ENCODE data around the gene COPRS.
"Not testable (repeated sequence)": the region's sequence is repeated elsewhere in the genome, so short reads cannot be mapped to it uniquely, and the experiment has no call there.

The COPRS gene

DNA sequence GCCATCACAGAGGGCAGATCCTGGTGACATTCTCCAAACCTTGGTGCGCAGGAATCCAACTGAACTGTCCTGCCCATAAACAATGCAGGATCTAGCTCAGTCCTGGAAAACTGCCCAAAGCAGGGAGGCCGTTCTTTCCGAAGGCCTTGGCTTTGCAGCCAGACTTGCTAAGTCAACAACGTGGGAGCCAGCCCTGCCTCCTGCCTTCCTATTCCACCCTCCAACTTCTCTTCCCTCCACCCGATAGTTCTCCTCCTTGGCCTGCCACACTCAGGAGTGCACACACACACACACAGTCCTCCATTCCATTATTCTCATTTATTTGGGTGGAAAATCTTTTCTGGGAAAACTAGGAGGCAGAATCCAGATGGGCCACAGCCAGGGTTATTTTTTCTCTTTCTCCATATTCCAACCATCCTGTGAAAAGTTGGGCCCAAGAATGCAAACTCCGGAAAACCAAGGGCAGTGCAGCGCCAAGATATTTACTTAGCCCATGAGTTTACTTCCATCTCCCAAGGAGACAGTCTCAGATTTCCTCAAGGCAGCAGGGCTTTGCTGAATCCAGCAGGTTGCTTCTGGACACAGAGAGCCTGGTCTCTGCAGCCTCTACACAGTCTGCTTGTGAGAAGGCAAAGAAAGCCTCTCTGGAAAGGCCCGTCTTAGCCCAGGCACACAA is 15.8 kb downstream of the COPRS start:
- DNase-seq: no peak

DNA sequence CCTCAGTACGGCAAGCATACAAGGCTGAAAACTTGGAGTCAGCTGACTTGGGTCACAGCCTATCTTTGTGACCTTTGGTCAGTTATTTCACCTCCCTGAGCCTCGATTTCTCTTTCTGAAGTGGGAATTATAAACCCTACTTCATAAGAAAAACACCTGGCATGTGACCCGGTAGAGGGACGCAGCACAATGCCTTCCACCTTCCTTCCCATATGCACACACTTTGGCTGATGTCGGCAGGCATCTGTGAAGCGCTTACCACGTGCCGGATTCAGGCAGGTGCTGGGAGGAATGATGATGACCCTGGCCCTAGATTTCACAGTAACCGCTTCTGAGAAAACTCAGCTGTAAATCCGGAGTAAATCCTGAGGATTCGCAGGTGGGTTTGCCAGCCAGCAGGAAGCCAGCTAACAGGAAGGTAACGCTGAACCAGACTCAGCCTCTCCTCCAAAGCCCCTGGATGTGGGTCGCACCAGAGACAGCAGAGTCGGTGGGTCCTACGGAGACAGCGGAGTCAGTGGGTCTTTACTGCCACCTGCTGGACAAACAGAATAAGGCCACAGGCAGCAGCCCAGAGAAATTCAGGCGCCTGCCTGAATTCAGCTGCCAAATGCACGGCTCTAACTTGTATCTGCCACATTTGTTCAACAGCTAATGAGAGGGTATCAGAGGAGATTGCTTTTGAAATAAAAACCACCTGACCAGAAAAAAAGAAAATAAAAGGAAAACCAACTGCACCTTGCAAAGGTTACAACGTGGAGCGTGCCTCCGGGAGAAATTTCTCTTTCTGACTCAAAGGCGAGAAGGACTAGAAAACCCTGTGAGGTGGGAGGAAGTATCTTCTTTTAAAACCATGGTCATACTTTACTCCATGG is 16.6 kb downstream of the COPRS start:
- no peak for DNase-seq

DNA sequence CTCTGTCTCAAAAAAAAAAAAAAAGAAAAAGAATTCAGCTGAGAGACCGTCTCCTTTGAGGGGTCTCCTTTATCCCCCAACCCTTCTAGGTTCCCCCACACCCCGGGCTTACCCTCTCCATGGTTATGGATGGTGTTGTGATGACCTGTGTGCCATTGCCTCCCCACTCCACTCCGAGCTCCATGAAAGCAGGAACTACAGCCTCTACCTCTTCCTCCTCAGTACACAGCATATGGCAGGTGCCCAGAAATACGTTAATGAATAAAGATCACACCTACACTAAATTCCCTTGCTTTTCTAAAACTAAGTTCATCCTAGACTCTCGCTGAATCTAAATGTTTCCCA is 17.2 kb downstream of the COPRS start:
- no peak for DNase-seq

DNA sequence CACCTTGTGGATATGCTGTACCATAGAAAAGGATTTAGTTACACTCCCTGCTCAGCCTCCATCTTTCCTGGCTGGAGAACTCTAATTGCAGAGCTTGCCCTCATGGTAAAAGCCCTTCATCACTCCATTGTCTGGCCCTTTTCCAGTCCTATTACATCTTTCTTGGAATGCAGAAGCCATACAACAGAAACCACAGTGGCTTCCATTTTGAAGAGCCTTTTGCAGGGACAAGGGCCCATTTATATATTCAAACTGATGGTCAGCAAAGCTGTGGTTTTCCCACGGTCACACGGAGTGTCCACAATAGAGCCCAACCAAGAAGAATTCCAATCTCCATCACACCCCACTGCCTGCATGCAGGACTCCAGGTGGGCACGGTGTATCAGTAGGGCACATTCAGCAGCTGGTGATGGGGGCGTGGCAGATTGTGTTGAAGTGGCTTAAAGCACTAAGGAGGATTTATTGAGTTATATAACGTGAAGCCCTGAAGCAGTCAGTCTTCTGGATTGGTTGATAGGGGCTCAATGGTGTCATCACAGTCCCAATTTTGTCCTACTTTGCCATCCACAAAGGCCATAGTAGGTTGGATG is 20.3 kb downstream of the COPRS start:
- no peak for DNase-seq

DNA sequence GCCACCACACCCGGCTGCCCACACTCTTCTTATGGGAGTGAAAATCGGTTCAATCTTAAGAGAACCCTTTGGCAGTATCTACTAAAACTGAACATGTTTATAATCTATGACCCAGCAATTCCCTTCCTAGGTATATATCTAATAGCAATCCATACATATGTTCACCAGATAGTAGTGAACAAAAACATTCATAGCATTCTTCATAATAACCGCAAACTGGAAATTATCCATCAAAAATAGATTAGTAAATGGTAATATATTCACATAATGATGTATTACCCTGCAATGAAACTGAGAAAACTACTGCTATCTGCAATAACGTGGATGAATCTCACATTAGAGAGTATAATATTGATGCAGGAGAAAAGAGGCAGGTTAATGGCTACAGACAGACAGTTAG is 23.1 kb downstream of the COPRS start:
- DNase-seq: no peak

DNA sequence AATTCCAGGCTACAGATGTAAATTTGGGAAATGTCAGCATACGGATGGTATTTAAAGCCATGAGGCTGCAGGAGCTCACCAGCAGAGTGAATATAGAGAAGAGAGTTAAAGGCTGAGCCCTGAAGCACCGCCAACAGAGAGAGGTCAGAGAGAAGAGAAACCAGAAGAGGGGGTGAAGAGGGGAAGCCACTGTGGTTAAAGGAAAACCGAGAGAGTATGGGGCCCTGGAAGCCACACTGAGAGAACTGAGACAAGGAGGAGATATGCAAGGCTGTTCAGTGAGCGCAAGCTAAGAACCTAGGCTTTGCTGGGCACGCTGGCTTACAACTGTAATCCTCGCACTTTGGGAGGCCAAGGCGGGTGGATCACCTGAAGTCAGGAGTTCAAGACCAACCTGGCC is 24.6 kb downstream of the COPRS start:
- no peak for DNase-seq

DNA sequence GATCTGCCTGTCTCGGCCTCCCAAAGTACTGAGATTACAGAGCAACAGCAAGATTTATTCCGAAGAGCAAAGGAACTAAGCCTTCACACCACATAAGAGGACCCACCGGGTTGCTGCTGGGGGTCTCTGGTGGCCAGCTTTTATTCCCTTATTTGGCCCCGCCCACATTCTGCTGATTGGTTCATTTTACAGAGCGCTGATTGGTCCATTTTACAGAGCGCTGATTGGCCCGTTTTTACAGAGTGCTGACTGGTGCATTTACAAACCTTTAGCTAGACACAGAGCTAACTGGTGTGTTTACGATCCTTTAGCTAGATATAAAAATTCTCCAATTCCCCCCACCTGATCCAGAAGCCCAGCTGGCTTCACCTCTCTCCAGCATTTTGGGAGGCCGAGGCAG is 26.3 kb downstream of the COPRS start:
- DNase-seq: no peak

DNA sequence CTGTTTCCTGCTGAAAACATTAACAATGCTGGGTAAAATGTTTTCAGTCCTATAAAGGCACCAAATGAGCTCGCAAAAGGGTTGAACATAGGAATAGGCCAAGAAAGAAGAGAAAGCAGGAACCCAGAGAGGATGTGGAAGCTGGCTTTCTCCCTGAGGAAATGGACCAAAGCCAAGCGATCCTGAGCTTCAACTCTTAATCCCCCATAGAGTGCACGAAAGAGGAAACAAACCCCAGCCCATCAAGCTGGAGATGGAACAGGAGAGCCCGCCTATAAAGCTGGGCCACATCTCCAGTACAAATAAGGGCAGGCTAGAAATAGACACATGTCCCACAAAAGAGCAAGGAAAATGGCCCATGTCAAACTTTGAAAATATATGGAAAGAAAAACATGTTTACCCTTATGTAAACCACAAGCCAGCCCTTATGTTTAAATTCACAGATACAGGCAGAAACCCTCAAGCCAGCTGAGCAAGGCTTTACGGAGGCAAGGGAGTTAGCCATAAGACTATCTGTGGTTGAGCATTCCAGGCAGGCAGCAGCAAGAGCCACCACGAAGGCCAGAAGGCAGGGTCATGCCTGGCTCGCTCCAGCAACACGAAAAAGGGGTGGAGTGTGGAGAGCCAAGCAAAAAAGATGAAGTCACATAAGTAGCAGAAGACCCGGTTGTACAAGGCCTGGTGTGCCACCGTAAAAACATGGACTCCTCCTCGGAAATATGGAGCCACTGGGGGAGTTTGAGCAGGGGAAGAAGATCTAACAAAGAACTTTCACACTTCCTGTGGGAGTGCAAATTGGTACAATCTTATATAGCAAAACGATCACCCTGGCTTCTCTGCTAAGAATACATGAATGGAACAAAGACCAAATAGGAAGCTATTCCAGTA is 27.8 kb downstream of the COPRS start:
- DNase-seq: no peak

DNA sequence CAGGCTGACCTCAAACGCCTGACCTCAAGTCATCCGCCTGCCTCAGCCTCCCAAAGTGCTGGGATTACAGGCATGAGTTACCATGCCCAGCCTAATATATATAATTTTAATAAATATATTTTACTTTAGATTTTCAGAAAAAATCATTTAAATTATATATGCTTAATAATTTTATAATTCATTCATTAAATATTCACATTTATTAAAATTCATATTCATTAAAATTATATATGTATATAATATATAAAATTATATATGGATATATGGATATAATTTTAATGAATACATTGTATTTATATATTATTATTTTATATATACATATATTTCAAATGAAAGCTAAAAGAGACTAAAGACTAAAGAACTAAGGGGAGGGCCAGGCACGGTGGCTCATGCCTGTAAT is 29.4 kb downstream of the COPRS start:
- no peak for DNase-seq

DNA sequence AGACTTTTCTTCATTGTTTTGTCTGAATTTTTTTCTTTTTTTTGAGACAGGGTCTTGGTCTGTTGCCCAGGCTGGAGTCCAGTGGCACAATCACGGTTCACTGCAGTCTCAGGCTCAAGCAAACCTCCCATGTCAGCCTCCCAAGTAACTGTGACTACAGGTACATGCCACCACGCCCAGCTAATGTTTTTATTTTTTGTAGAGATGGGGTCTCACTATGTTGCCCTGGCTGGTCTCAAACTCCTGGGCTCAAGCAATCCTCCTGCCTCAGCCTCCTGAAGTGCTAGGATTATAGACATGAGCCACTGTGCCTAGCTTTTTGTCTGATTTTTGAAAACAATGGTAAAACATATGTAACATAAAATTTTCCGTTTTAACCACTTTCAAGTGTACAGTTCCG is 30.1 kb downstream of the COPRS start:
- DNase-seq: not testable (repeated sequence)

DNA sequence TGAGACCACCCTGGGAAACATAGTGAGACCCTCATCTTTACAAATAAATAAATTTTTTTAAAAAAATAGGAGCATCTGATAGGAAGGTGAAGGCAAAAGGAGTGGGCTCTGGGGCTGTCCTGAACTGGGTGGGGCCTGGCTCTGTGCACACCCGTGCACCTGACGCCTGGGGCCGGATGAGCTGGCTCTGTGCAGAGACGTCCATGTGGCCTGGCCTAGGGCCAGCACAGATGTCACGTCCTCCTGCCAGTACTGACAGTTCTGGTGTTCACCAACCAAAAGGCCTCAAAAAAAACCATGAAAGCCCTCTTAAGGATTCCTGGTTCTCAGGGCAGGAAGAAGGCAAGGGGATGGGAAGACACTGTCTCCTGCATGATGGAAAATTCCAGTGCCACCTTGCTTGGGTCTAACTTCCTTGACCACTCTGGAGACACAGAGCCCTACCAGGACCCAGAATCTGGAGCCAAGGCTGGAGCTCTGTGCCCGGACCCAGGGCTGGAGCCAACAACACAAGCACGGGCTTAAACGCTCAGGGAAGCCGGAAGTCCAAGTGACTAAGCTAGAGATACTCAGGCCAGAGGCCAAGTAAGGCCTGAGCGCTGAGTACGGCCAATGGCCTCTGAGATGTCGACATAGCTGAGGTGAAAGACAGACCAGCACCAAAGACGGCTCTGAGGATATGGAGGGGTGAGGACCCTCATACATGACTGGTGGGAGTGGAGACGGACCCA is 32.9 kb downstream of the COPRS start:
- no peak for DNase-seq

DNA sequence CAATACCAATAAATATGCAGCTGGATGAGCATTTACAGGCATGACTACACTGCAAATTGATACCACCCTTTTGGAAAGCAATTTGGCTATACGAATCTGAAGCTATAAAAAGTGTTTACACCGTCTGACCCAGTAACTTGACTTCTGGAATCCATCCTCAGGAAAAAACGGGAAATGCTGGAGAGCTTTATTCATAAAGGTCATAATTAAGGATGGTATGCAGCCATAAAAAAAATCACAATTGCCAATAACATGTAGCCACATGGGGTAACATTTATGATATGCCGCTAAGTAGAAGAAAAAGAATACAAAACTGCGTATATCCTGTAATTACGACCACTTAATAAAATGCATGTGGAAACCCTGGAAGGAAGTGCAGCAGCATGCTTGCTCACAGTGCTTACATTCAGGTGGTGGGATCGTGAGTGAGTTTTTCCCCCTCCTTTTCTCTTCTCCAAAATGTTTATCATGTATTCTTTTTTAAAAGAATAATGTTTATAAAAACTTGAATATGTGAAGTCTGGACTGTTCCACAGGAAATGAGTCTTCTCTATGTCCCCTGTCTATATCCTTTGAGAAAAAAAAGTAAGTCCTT is 34.2 kb downstream of the COPRS start:
- DNase-seq: no peak

DNA sequence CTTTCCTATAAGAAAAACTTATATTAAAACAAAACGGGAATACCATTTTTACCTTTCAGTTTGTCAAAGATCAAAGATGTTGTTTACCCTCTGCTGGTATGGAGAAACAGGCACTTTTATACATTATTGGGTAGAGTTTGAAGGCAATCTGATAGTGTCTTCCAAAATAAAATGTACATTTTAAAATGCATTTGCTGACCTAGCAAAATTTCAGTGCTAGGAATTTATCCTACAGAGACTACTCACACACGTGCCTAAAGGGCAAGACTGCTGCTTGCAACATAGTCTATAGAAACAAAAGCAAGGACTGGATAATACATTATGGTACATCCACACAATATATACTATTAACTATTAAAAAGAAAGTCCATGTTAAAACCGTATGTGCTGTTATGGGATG is 36.0 kb downstream of the COPRS start:
- DNase-seq: no peak

DNA sequence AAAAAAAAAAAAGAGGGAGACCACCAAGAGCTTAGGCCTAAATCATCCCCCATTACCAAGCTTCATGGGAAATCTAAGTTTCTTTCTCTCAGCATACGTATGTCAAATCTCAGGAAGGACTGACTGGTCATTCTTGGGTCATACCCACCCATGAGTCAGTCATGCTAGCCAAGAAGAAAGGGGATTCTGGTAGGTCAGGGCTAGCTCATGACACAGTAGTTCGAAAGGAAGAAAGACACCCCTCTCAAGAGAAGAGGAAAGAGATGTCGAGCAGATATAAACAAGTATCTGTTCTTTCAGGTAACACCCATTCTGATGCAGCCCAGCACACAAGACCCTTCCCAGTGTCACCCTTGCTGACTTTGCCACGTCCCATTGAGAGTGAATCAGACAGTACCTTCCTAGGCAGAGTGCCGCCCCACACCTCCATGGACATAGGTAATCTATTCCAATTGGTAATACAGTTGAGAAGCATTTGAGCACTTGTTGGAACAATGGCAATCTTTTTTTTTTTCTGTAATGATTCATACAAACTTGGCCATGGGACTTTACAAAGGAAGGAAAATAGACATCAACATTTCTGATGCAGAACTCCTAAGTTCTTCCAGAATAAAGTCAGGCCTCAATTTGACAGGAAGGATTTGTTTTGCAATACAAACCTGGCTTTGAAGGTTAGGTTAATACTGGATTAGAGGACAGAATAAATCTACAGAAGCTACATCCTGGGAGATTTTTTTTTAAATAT is 38.2 kb downstream of the COPRS start:
- DNase-seq: no peak

DNA sequence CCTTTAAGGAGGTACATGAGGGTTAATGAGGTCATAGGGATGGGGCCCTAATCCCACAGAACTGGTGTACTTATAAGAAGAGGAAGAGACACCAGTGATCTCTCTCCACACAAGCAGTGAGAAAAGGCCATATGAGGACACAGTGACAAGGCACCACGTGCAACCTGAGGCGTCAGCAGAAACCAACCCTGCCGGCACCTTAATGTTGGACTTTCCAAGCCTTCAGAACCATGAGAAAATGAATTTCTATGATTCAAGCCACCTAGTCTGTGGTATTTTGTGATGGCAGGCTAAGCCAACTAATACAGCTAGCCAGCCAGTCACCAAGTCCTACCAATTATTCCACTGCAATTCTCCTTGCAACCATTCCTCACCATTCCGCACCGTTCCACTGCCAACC is 39.5 kb downstream of the COPRS start:
- no peak for DNase-seq

DNA sequence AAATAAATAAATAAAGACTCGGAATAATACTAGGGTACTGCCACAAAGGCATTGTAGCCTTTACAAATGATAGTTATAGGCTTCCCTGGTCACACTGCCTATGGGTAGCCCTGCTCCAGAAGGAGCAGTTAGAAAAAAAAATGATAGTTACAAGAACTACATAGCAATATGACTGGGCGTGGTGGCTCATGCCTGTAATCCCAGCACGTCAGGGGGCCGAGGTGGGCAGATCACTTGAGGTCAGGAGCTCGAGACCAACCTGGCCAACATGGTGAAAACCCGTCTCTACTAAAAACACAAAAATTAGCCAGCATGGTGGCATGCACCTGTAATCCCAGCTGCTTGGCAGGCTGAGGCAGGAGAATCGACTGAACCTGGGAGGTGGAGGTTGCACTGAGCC is 40.2 kb downstream of the COPRS start:
- DNase-seq: not testable (repeated sequence)

DNA sequence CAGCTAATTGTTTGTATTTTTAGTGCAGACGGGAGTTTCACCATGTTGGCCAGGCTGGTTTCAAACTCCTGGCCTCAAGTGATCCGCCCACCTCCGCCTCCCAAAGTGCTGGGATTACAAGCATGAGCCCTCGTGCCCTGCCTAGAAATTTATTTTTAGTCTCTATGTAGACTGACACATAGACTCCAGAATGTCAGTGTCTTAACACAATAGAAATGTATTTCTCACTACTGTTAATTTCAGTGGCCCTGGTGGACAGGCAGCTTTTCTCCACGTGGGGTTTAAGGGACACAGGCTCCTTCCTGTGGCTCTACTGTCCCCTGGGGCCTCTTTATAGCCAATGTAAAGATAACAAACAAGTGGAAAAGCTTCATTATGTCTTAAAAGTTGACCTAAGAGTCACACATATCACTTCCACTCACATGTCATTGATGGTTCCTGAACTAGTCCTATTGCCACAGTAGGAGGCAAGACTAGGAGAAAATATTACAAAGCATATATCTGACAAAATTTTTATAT is 43.8 kb downstream of the COPRS start:
- no peak for DNase-seq

DNA sequence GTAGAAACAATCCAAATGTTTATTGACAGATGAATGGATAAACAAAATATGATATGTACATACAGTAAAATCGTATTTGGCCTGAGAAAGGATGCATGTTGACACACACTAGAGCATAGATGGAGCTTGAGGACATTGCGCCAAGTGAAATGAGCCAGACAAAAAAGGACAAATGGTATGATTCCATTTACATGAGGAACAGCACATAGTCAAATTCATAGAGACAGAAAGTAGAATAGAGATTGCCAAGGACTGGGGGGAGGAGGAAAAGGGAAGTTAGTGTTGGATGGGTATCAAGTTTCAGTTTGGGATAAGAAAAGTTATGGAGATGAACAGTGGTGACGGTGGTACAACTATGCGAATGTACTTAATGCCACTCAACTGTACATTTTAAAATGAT is 47.9 kb downstream of the COPRS start:
- DNase-seq: no peak

DNA sequence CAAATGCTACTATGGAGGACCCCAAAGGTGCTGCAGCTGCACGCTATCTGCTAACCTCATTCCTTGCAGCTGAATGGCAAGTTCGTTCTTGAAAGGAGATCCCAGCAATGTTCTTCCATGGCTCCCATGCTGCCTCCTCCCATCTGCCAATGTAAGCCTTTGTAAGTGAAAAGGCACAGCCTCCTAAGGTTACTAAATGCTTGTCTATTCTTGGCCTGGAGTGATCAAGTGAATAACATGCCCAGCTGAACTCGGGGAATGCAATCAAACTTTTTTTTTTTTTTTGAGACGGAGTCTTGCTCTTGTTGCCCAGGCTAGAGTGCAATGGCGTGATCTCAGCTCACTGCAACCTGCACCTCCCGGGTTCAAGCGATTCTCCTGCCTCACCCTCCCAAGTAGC is 49.2 kb downstream of the COPRS start:
- DNase-seq: not testable (repeated sequence)

DNA sequence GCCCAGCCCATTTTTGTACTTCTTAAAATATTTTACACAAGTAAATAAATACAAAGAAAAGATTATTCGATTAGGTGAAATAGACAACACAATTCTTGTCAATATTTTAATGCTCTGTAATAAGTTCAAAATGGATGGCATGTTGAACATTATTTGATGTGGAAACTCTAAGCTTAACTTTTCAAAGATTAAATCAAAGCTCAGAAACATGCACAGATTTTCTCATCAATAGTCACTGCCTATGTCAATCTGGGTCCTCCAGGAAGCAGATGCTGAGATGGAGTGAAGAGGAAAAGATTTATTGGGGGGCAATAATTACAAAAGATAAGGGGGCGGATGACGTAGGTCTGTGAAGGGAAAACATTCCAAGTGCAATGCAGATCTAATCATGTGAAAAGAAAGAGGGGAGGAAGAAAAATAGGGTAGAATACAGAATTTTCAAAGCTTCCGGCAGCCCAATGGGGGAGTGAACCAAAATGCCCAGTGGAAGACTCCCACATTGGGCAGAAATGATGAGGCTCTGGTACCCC is 50.5 kb downstream of the COPRS start:
- no peak for DNase-seq

DNA sequence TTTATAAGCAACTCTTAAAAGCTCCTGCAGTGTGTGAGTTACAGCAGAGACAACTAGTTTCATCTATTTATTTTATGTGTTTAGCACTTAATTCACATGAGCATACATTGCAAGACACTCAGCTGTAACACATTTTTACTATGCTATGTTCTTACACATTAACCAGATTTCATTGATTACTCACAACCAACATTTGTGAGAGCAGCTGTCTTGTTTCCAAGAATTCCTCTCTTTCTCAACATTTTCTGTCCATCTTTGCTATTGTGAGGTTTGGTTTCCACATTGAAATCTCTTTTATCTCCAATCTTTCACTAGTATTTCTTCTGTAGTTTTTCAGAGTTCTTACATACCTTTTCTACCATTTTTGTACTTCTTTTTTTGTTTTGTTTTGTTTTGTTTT is 51.2 kb downstream of the COPRS start:
- no peak for DNase-seq
